GM12872 (cell line): ENCODE measurements around the gene SPATS1.
A peak's percentile ranks its signal among the peaks of the same experiment; 100 is the strongest.

Source experiments
- CTCF ChIP-seq: IDR thresholded peaks from 3 replicates; pipeline ENCODE4 v1.5.1; 2011; ENCODE audit warnings: low read depth, mild to moderate bottlenecking, low read length, moderate library complexity; ENCODE audit not compliant: insufficient read depth

Gene SPATS1

DNA sequence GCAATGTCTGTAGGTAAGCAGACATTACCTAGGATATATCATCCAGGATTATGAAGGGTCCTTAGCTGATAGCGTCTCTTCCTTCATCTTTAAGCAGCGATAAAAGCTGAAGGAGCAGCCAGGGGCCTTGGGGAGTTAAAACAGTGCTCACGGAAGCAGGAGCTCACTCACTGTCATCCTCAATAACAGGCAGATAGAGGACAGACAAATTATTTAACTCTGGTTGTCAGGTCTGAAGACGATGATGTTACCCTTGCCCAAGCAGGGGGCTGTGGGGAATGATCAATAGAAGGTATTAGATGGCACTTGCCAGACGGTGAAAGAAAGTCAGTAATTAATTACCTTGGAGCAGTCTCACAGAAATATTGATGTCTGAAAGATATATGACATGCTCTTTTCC lies 12.6 kb upstream of the SPATS1 start:
- no peak for TF ChIP-seq CTCF

GRCh38 chr6:44332585-44332984 lies 9.9 kb upstream of the SPATS1 start:
- TF ChIP-seq CTCF: no peak

GRCh38 chr6:44333273-44333919 lies 9.1 kb upstream of the SPATS1 start:
- TF ChIP-seq CTCF: no peak

DNA sequence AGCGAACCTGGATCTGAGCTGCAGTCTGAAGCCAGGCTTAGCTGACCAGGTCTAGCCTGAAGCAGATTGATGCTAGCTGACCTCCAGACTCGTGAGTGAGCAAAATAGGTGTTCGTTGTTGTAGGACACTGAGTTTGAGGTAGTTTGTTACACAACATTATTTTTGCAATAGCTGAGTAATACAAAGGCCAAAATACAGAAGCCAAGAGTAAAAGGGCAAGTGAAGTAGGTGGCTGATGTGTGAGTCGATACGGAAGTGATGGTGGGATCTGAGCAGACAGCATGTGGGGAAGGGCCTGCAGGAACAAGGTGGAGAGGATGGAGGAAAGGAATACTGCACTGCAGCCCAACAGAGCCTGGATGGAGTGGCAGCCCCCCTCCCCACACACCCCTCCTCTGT lies 8.5 kb upstream of the SPATS1 start:
- no peak for TF ChIP-seq CTCF

- TF ChIP-seq CTCF: no peak
Measured at GRCh38 chr6:44335631-44336030, 6.8 kb upstream of the SPATS1 start.

GRCh38 chr6:44338228-44339122 lies 4.0 kb upstream of the SPATS1 start:
- peak; percentile 84 for TF ChIP-seq CTCF

DNA sequence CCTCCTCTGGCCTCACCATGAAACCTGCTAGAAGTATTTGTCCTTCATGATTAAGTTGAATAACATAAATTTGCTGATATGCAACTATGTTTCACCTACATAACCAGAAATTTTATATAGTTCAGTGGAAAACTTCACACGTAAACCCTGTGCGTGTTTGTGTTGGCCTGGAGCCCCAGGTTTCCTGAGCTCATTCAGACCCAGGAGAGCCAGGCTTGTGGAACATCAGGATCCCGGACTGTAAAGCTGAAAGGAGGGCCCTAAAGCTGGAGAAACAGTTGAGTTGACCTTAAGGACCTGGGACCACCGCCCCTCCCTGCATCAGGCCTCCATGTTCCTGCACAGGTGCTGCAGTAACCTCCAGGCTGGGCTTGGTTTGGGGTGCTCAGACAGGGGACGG lies 3.1 kb upstream of the SPATS1 start:
- no peak for TF ChIP-seq CTCF
